CD4-positive, alpha-beta T cell treated with Interferon alpha-2 for 1 hour (primary cell): ENCODE measurements around the gene ANO8.
"Not testable (repeated sequence)": the region's sequence is repeated elsewhere in the genome, so short reads cannot be mapped to it uniquely, and the experiment has no call there.

Experiments
- DNase-seq, 2 donors: peaks; one replicate each; pipeline ENCODE4 v3.0.0-alpha.2; 2020 to 2022

ANO8 gene

GRCh38 chr19:17334414-17335409 is at the start of gene ANO8:
Gene ANO8, minus strand, starts transcription at chr19:17334855. Its CDS starts 185 bp downstream, at chr19:17334670.
- peak; percentile 95 to 99 for DNase-seq

- no peak for DNase-seq
Observed at GRCh38 chr19:17380426-17381138, 45.9 kb upstream of the ANO8 start.

- no peak for DNase-seq
Observed at GRCh38 chr19:17379221-17379631, 44.6 kb upstream of the ANO8 start.

GRCh38 chr19:17378271-17378670 is 43.6 kb upstream of the ANO8 start:
- no peak for DNase-seq

GRCh38 chr19:17376935-17377600 is 42.4 kb upstream of the ANO8 start, which contains the start of gene PLVAP:
Gene PLVAP, minus strand, starts transcription at chr19:17377342. Its CDS starts 54 bp downstream, at chr19:17377288.
- no peak for DNase-seq

GRCh38 chr19:17370026-17370587 is 35.5 kb upstream of the ANO8 start:
- no peak for DNase-seq

- DNase-seq, result no peak
Observed at GRCh38 chr19:17365361-17365760, 30.7 kb upstream of the ANO8 start.

GRCh38 chr19:17363852-17364605 is 29.4 kb upstream of the ANO8 start:
- not testable (repeated sequence) for DNase-seq

- no peak for DNase-seq
Observed at GRCh38 chr19:17359905-17360800, 25.5 kb upstream of the ANO8 start.

GRCh38 chr19:17358395-17358794 is 23.7 kb upstream of the ANO8 start:
- no peak for DNase-seq

GRCh38 chr19:17357724-17358123 is 23.1 kb upstream of the ANO8 start:
- no peak for DNase-seq

- no peak for DNase-seq
Observed at GRCh38 chr19:17357078-17357666, 22.5 kb upstream of the ANO8 start.

- DNase-seq, result no peak
Observed at GRCh38 chr19:17353386-17353785, 18.7 kb upstream of the ANO8 start.

GRCh38 chr19:17352608-17353280 is 18.1 kb upstream of the ANO8 start:
- no peak for DNase-seq

GRCh38 chr19:17351815-17352435 is 17.3 kb upstream of the ANO8 start:
- no peak for DNase-seq

- DNase-seq, result no peak
Observed at GRCh38 chr19:17348700-17349099, 14.0 kb upstream of the ANO8 start.

GRCh38 chr19:17347877-17348276 is 13.2 kb upstream of the ANO8 start:
- no peak for DNase-seq

- DNase-seq, result no peak
Observed at GRCh38 chr19:17347361-17347760, 12.7 kb upstream of the ANO8 start.

- DNase-seq, result peak; percentile 71 to 80
Observed at GRCh38 chr19:17346109-17346671, 11.5 kb upstream of the ANO8 start.
